DOHH2 (cell line): ENCODE results near the gene MB21D2.

Experiments
- EZH2phosphoT487 ChIP-seq: fragments of 200-600 bp; sonication (generic); IDR thresholded peaks from 2 replicates; pipeline ENCODE4 v1.6.1; 2017; ENCODE audit warnings: borderline replicate concordance, mild to moderate bottlenecking, antibody characterized with exemption, low read length, moderate library complexity, mixed read lengths
- TF ChIP-seq, protein P1 (sequence below): fragments of 200-600 bp; sonication (generic); IDR thresholded peaks from one replicate; pipeline ENCODE4 v1.5.1; 2014; ENCODE audit warnings: antibody characterized with exemption, mild to moderate bottlenecking, low read depth, low read length; ENCODE audit not compliant: poor library complexity, severe bottlenecking

DNA sequence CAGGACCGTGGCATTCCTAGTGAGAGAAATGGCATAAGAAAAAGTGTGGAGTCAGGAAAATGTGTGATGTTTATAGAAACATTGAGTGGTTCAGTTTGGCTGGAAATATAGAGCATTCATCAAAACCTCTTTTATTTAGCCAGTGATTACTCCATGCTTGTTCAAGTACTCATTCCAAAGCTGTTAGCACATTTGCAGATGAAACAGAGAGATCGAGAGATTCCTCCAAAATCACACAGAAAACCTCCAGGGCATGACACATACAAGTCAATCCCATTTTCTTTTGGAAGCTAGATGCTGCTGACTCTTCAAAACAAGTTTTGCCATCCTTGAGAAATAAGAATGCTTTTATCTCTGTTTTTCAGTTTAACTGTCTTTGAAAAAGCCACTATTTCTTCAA, 11.5 kb upstream of the MB21D2 start:
- TF ChIP-seq, protein P1, sequence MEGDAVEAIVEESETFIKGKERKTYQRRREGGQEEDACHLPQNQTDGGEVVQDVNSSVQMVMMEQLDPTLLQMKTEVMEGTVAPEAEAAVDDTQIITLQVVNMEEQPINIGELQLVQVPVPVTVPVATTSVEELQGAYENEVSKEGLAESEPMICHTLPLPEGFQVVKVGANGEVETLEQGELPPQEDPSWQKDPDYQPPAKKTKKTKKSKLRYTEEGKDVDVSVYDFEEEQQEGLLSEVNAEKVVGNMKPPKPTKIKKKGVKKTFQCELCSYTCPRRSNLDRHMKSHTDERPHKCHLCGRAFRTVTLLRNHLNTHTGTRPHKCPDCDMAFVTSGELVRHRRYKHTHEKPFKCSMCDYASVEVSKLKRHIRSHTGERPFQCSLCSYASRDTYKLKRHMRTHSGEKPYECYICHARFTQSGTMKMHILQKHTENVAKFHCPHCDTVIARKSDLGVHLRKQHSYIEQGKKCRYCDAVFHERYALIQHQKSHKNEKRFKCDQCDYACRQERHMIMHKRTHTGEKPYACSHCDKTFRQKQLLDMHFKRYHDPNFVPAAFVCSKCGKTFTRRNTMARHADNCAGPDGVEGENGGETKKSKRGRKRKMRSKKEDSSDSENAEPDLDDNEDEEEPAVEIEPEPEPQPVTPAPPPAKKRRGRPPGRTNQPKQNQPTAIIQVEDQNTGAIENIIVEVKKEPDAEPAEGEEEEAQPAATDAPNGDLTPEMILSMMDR = no peak
- TF ChIP-seq EZH2phosphoT487 = no peak
